ENCODE measurements around the gene ISG20. TPM values are rescaled to one million over a fixed set of nuclear protein-coding genes. Genes with fewer than 3 reads are reported as not detected.

The ISG20 gene
- total RNA-seq, 4 donors from 2014 or later = 3.9 to 35.9 (median 13.2) TPM

DNA sequence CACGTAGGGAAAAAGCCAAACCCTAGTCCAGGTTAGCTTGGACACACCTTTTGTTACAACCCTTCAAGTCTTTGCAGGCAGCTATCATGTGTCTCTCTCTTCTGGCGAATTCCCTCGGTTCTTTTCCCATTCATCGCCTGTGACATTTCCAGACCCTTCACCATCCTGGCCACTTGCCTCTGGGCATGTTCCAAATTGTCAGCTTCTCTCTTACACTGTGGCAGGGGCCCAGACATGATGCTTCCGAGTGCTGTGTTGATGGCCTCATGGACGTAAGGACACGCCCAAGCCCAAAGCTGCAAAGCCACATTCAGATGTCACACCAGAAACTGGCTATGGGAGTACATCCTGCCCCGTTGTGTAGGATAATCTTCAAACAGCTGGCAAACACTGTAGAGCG is 58.5 kb downstream of the ISG20 start:
- no peaks in the 10 kb centered on the region for H3K9me3 ChIP-seq
- intact Hi-C loops (cut with DNase I; ENCODE audit: low total_unique reads) = no loop called here
- TF ChIP-seq POLR2A (IDR thresholded peaks at IDR 0.05) = no peak
- no peaks in the 10 kb centered on the region for H3K36me3 ChIP-seq
- H3K4me1 ChIP-seq = no peaks in the 10 kb centered on the region
- H3K4me3 ChIP-seq = no peak overlapping the region
- H3K27ac ChIP-seq = no peak overlapping the region
- H3K27me3 ChIP-seq = no peaks in the 10 kb centered on the region
- no peak for DNase-seq

DNA sequence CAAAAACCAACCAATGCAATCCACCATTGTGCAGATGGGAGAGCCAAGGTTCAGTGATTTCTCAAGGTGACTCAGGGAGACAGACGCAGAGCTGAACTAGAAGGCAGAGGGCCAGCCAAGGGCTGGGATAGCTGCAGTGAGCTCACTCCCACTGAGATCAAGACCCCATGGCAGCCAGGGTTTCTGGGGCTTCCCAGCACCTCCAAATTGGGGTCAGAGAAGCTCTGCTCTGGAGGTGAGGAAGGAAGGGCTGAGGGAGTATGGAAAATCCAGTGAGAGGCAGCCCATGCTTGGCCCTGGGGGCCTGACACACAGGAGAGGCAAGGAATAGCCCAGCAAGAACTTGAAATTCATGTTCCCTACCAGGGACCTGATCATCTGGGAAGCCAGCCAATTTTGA is 61.0 kb downstream of the ISG20 start:
- Histone ChIP-seq H3K9me3 (no peaks in the 10 kb centered on the region), H3K36me3 (no peaks in the 10 kb centered on the region), H3K27me3 (no peaks in the 10 kb centered on the region), H3K4me1 (no peaks in the 10 kb centered on the region), H3K27ac (no peak overlapping the region), H3K4me3 (no peak overlapping the region)
- DNase-seq = no peak
- TF ChIP-seq, protein P1, sequence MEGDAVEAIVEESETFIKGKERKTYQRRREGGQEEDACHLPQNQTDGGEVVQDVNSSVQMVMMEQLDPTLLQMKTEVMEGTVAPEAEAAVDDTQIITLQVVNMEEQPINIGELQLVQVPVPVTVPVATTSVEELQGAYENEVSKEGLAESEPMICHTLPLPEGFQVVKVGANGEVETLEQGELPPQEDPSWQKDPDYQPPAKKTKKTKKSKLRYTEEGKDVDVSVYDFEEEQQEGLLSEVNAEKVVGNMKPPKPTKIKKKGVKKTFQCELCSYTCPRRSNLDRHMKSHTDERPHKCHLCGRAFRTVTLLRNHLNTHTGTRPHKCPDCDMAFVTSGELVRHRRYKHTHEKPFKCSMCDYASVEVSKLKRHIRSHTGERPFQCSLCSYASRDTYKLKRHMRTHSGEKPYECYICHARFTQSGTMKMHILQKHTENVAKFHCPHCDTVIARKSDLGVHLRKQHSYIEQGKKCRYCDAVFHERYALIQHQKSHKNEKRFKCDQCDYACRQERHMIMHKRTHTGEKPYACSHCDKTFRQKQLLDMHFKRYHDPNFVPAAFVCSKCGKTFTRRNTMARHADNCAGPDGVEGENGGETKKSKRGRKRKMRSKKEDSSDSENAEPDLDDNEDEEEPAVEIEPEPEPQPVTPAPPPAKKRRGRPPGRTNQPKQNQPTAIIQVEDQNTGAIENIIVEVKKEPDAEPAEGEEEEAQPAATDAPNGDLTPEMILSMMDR (IDR thresholded peaks at IDR 0.05) = no peak
- no peak for TF ChIP-seq POLR2A (IDR thresholded peaks at IDR 0.05)
- intact Hi-C loops (cut with DNase I; ENCODE audit: low total_unique reads) = no loop called here

DNA sequence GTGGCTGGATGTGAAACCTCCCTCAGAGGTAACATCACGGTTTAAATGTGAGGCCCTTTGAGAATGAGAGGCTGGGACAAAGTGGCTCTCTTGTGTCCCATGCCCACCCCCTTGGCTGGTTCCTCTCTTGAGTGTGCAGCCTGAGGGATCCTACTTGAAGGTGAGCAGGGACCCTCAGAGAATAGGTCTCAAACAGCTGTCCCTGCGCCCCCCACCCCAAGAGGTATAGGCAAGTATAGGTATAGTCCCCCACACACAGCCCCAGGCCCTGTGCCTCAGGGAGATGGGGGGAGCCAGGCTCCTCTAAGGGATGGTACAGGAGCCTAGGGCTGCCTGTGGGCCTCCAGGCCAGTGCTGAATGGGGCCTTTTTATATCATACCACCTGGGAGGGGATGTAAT is 61.9 kb downstream of the ISG20 start:
- H3K4me1 ChIP-seq = no peaks in the 10 kb centered on the region
- TF ChIP-seq POLR2A (IDR thresholded peaks at IDR 0.05) = no peak
- TF ChIP-seq, protein P1 (IDR thresholded peaks at IDR 0.05) = no peak
- H3K27ac ChIP-seq = no peak overlapping the region
- DNase-seq = no peak
- no peak overlapping the region for H3K4me3 ChIP-seq
- no peaks in the 10 kb centered on the region for H3K9me3 ChIP-seq
- H3K36me3 ChIP-seq = no peaks in the 10 kb centered on the region
- H3K27me3 ChIP-seq = no peaks in the 10 kb centered on the region
- intact Hi-C loops (cut with DNase I; ENCODE audit: low total_unique reads) = no loop called here

DNA sequence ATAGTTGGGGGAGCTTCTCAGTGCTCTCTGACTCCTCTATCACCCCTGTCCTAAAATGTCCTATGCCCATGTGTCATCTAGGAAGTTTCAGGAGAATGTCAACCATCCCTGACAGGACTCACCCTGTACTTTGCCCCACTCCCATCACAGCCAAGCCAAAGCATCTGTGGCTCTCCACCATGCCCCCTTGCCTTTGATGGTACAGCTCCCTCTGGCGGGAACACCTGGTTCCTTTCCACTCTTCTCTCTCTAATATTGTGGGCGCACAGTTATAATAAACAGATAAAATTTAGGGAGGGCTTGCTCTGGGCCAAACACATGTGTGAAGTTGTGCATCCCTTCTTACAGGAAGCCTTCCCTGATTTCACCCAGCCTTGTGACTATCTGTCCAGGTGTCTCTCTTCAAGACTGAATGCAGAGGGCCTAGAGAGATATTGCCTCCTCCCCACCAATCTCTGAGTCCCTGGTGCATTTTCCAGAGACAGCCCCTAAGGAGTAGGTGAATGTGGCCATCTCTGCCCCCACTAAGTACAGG is 62.8 kb downstream of the ISG20 start:
- Histone ChIP-seq H3K27ac (no peak overlapping the region), H3K9me3 (no peaks in the 10 kb centered on the region), H3K4me3 (no peak overlapping the region), H3K36me3 (no peaks in the 10 kb centered on the region), H3K4me1 (no peaks in the 10 kb centered on the region), H3K27me3 (no peaks in the 10 kb centered on the region)
- intact Hi-C loops (cut with DNase I; ENCODE audit: low total_unique reads) = no loop called here
- no peak for DNase-seq
- TF ChIP-seq, protein P1 (IDR thresholded peaks at IDR 0.05) = no peak
- no peak for TF ChIP-seq POLR2A (IDR thresholded peaks at IDR 0.05)

DNA sequence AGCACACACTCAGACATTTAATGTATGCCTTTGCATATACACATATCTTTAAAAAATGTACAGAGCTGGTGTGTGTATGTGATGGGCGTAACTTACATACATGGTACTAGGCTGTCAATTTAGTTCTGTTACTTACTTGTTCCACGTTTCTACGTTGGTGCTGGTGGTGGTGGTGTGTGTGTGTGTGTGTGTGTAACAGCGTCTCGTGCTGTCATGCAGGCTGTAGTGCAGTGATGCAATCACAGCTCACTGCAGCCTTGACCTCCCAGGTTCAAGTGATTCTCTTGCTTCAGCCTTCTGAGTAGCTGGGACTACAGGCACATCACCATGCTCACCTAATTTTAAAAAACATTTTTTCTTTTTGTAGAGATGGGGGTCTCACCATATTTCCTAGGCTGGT is 64.2 kb downstream of the ISG20 start:
- TF ChIP-seq, protein P1 (IDR thresholded peaks at IDR 0.05) = no peak
- no peak for TF ChIP-seq POLR2A (IDR thresholded peaks at IDR 0.05)
- H3K27me3 ChIP-seq = no peaks in the 10 kb centered on the region

DNA sequence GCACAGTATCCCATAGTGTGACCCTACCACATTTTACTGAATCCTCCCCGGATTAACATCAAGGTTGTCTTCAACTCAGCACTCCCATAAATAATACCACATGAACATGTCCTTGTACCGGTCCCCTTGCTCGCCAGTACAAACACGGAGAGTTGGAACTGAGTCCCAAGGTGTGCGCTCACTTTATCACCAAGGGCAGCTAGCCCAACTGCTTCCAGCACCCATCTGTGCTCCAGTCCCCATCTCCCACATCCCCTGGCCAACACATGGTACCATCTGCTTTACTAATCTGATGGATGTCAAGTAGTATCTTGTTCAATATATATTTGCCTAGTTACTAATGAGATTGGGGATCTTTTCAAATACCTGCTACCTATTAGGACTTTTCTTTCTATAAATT is 64.7 kb downstream of the ISG20 start:
- Histone ChIP-seq H3K27ac (no peak overlapping the region), H3K36me3 (no peaks in the 10 kb centered on the region), H3K4me3 (no peak overlapping the region), H3K9me3 (no peaks in the 10 kb centered on the region), H3K27me3 (no peaks in the 10 kb centered on the region), H3K4me1 (no peaks in the 10 kb centered on the region)
- TF ChIP-seq, protein P1 (IDR thresholded peaks at IDR 0.05) = no peak
- no peak for TF ChIP-seq POLR2A (IDR thresholded peaks at IDR 0.05)
- intact Hi-C loops (cut with DNase I; ENCODE audit: low total_unique reads) = no loop called here
- DNase-seq = no peak

More for the DNA sequence above, 64.2 kb downstream of the ISG20 start:
- no peak overlapping the region for H3K27ac ChIP-seq
- no peaks in the 10 kb centered on the region for H3K4me1 ChIP-seq
- H3K9me3 ChIP-seq = no peaks in the 10 kb centered on the region
- no peaks in the 10 kb centered on the region for H3K36me3 ChIP-seq
- intact Hi-C loops (cut with DNase I; ENCODE audit: low total_unique reads) = no loop called here
- DNase-seq = no peak
- H3K4me3 ChIP-seq = no peak overlapping the region

Data from uterus (tissue), 4 donors.